Right ventricle myocardium inferior (tissue), 1 donor: ENCODE results near the gene SPECC1. TPM values are rescaled to one million over a fixed set of nuclear protein-coding genes. Genes with fewer than 3 reads are reported as not detected.
"Not testable (repeated sequence)": the region's sequence is repeated elsewhere in the genome, so short reads cannot be mapped to it uniquely, and the experiment has no call there.

Experiments used
- ATAC-seq: fragments of 200-7000 bp; cut with Tn5 transposase; one replicate; pipeline ENCODE4 v1.9.1; 2020; ENCODE audit warnings: mild to moderate bottlenecking, moderate library complexity
- DNase-seq: peaks from one replicate; pipeline ENCODE4 v3.0.0; 2021; ENCODE audit errors: missing footprints
- intact Hi-C: fragments of 100-400 bp; cut with DNase I; formaldehyde crosslinking; loops from one replicate; pipeline ENCODE4 v1.11.0; 2022
- total RNA-seq: library from RNA; stranded (reverse); fragmentation: NEBNext Ultra II Directional; extraction: Animal tissue kit (Norgen Biotek cat#: 25700); gene quantifications from one replicate; pipeline ENCODE4 v1.2.1, GENCODE V29; 2021
- donor health status: DM: no; HTN: yes; CAD: no; lungs with severe emphysema.

Gene SPECC1
- total RNA-seq, 1 donor from 2014 or later, result 10.5 TPM

DNA sequence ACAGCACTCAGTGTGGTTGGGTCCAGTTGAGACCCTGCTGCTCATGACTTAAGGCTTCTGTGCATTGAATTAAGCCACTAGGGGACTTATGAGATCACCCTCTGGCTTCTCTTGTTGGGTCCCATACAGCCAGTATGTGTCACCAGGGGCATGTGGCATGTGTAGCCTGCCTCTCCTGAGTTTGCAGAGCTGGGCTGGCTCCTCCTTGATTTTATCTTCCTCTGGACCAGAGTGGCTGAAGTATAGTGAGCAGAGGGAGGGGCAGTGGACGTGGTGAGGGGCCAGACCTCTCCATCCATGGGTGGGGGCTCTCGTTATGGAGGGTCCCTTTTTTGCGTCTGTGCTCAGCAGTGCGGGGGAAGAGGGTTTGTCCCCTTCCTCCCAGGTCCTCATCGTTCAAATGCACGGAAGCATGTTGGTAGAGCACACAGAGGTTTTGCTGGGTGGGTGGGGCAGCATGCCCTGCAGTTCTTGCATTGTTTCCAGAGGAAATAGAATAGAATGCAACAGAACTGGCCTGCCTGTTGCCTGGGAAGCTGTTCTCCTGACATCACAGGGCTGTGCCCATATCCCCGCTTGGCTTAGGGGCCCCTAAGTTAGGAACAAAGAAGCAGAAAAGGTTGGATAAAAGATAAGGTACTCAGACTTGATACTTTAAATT is 77.4 kb downstream of the SPECC1 start:
- no peak for ATAC-seq

DNA sequence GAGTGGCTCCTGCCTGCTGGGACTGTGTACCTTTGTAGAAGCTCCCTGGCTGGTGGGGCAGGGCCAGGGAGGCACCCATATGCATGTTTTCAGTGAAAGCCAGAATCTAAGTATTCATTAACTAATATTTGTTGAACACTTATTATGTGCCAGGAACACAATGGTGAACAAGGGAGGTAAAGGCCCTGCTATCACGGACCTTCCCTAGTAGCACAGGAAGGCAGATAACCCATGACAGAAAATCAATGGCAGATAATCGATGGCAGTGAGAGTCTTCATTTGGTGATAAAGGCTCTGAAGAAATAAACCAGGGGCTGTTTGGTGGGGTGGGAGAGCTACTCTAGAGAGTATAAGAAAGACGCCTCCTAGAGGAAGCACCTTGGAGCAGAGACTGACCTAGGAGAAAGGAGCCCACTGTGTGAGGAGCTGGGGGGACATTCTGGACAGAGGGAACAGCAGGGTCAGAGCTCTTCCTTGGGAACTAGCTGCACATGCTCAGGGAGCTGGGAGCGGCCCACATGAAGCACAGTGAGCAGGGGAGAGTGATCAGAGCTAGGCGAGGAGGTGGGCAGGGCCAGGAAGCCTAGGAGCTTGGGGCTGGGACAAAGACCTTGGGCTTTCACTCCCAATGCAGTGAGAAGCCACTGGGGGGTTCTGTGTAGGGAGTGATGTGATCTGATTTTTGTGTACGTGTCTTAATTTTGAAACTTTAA is 78.5 kb downstream of the SPECC1 start:
- intact Hi-C loops, result no loop called here
- no peak for DNase-seq

More for the DNA sequence above, 77.4 kb downstream of the SPECC1 start:
- intact Hi-C loops, result no loop called here
- DNase-seq, result no peak

DNA sequence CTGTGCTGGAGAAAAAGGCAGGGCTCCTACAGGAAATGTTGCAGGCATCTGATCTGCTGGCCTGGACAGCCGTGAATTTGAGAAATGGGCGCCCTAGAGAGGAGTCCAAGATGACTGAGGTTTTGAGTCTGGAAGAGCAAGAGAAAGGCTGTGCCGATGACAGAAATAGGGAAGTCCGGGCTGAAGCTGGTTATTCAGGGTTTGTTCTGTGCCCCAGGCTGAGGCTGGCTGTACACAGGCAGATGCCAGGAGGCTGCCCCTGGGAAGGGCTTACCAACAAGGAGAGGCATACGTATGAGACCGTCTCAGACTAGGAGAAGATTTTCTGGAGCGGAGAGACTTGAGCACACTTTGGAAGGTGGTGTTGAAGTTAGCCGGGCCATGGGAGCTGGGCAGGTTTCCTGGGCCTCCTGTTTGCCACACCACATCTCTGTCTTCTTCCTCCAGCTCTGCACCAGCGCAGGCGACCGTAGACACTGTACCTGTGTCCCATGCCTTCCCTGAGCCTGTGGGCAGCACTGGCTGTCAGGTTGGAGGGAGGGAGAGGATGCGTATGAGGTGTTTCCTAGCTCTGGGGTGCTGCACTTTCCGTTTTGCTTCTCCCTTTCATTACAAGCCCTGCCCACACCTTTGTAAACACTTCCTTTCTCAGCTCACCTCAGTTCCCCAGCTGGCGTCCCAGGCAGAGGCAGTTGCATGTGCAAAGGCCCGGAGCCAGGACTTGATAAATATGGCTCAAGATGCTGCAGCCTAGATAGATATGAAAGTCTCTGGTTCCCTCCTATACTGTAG is 80.8 kb downstream of the SPECC1 start:
- no peak for DNase-seq
- intact Hi-C loops, result no loop called here

More for the DNA sequence above, 78.5 kb downstream of the SPECC1 start:
- no peak for ATAC-seq

DNA sequence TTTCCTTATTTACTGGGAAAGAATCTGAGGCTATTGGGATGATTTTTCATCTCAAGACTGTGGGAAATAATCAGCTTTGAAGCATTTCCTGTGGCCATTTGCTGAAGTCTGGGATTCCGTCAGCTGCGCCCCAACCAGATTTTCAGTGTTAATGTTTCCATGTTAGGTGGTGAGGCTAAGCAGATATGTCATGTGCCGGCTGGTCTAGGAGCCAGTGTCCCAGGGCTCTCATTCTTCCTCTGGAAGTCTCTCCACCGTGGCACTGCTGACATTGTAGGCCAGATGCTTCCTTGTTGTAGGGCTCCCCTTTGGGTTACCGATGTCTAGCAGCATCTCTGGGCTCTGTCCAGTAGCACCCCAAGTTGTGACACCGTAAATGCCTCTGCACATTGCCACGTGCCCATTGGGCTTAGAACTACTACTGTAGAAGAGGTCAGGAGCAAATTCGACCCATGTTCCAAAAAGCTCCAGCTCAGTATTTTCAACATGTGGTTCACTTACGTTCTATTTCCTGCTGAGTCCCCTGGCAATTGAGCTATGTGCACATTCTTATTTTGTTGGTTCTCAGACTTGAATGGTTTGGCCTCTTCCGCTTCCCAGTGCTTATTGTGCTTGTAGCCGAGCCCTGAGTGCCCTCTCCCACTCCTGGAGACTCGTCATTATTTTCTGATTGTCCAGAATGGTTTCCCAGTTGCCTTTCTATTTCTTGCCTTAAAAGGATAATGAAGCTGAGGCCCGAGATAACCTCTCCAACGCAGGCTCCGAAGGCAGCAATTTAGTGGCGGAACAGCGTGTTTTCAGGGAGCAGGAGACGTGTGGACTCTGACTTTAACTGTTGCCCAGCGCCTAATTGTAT is 82.2 kb downstream of the SPECC1 start:
- ATAC-seq (peak; percentile 83), DNase-seq (no peak)
- intact Hi-C loops, result no loop called here

More for the DNA sequence above, 80.8 kb downstream of the SPECC1 start:
- ATAC-seq, result no peak

DNA sequence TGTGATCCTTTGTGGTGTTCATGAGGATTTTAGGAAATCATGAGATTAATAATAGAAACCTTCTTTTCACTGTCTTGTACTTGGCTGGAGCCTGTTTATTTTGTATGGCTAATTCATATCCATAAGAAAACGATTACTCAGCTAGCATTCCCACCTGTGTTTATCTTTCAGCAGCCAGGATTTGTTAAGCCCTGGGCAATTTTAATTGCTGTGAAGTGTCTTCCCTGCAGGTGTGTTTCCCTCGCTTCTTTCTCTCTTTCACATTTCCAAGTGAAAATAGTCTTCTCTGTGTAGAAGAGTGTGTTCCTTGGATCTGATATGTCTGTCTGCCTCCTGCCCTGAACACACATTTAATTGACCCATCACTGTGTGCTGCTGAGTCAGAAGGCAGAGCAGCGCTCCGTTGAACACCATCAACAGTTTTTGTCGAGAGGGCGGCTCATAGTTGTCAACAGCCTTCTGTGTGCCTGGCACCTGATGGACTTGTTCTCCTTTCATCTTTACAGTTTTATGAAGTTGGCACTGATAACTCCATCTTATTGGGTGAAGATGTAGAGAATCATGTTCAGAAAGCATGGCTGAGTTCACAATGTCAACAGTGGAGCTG is 83.2 kb downstream of the SPECC1 start:
- ATAC-seq, result no peak
- intact Hi-C loops, result no loop called here

DNA sequence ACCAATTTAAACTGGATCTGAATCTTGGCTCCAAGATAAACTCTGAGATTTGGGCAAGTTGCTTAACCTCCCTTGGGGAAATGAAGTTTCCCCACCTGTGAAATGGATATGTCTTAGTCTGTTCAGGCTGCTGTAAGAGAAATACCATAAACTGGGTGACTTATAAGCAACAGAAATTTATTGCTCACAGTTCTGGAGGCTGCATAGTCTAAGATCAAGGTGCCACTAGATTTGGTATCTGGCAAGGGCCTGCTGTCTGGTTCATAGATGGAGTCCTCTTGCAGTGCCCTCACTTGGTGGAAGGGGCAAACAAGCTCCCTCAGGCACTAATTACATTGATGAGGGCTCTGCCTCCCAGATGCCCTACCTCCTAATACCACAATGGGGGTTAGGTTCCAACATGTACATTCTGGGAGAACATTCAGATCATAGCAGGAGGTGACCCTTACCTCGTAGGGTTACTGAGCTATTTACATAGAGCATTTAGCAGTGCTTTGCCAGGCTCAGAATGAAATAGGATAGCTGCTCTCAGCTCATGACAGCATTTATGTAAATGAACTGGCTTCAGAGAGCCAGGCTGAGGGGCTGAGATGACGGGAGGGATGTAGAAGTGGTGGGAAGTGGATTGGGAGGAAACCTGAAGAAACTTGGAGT is 83.9 kb downstream of the SPECC1 start:
- DNase-seq (no peak), ATAC-seq (no peak)
- intact Hi-C loops, result no loop called here

More for the DNA sequence above, 83.2 kb downstream of the SPECC1 start:
- no peak for DNase-seq

GRCh38 chr17:20094777-20095176 is 85.6 kb downstream of the SPECC1 start:
- intact Hi-C loops, result loop anchor here (5.0 kb wide), 3 partner anchors 32 to 102 kb away; partner anchors contain the start of gene SPECC1
- DNase-seq (no peak), ATAC-seq (no peak)

- intact Hi-C loops, result loop anchor here (5.0 kb wide), 3 partner anchors 33 to 103 kb away; partner anchors contain the start of gene SPECC1
- ATAC-seq, result peak; percentile 49
- DNase-seq, result peak; percentile 84
Measured at GRCh38 chr17:20095336-20096080, 86.3 kb downstream of the SPECC1 start.

GRCh38 chr17:20096430-20096829 is 87.3 kb downstream of the SPECC1 start:
- no peak for DNase-seq
- no peak for ATAC-seq

DNA sequence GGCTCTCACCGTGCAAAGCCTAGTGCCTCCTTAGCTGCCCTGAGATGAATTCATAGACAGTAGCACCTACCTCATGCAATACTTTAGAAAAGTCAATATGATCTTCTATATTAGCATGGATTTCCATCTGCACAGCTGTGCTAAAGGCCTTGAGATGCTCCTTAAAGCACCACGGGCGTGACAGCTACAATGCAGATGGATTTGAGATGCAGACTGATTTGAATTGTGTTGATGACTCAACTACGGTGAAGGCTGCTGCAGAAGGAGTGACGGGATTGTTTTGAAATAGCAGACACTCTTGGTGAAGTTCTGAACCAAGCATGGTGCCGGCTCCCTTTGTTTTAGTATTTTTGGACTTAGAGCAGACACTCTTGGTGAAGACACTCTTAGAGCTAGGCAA is 88.2 kb downstream of the SPECC1 start:
- DNase-seq (no peak), ATAC-seq (no peak)
- intact Hi-C loops, result loop anchor here (5.0 kb wide), 3 partner anchors 35 to 105 kb away; partner anchors contain the start of gene SPECC1

More at GRCh38 chr17:20096430-20096829, 87.3 kb downstream of the SPECC1 start:
- intact Hi-C loops, result loop anchor here (5.0 kb wide), 3 partner anchors 34 to 104 kb away; partner anchors contain the start of gene SPECC1

DNA sequence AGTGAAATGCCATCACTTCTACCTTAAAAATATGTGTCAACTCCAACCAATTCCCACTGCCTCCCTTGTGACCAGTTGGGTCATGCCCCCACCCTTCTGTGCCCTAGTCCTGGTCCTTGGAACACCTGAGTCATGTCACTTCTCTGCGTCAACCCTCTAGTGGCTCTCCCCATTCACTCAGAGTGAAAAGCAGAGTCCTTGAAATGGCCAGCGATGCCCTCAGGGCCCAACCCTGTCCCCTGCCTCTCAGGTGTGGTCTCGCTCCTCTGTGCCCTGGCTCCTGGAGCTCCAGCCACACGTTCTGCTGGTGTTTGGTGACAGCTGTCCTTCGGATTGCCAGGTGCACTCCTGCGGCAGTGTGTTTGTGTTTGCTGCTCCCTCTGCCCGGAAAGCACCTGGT is 89.2 kb downstream of the SPECC1 start:
- DNase-seq, result no peak
- intact Hi-C loops, result loop anchor here (5.0 kb wide), 3 partner anchors 36 to 106 kb away; partner anchors contain the start of gene SPECC1
- no peak for ATAC-seq

GRCh38 chr17:20100806-20101205 is 91.6 kb downstream of the SPECC1 start:
- DNase-seq, intact Hi-C loops, ATAC-seq: not testable (repeated sequence)

GRCh38 chr17:20103454-20104446 is 94.6 kb downstream of the SPECC1 start:
- intact Hi-C loops, result no loop called here
- ATAC-seq (peak; percentile 16), DNase-seq (no peak)

GRCh38 chr17:20105539-20106280 is 96.6 kb downstream of the SPECC1 start:
- ATAC-seq (no peak), DNase-seq (no peak)
- intact Hi-C loops, result no loop called here

GRCh38 chr17:20106446-20106845 is 97.3 kb downstream of the SPECC1 start:
- intact Hi-C loops, DNase-seq, ATAC-seq: not testable (repeated sequence)
